ENCODE data around the gene CDK15.

- TF ChIP-seq EP300 (IDR thresholded peaks at IDR 0.05) (no peak), POLR2A (IDR thresholded peaks at IDR 0.05) (no peak)
Observed at GRCh38 chr2:201911372-201911771, 105.0 kb downstream of the CDK15 start.

All from gastroesophageal sphincter (tissue), 2 donors.